Posterior cingulate gyrus (tissue), 11 donors: ENCODE data around the gene SDR42E1.
"Not testable (repeated sequence)": the region's sequence is repeated elsewhere in the genome, so short reads cannot be mapped to it uniquely, and the experiment has no call there.

Experiments used
- DNase-seq, 10 donors: peaks; one replicate each; pipeline versions ENCODE4 v3.0.0 to v3.0.0-alpha.2; 2020 to 2021; ENCODE audit warnings: mixed read lengths in 3 of 10
- intact Hi-C: fragments of 100-400 bp; cut with DNase I; formaldehyde crosslinking; loops from one replicate; pipeline ENCODE4 v1.15.1; 2023

SDR42E1 gene

GRCh38 chr16:82037666-82038065 lies 26.4 kb upstream of the SDR42E1 start:
- intact Hi-C loops: no loop called here
- no peak for DNase-seq

- DNase-seq: no peak
- intact Hi-C loops: no loop called here
Measured at GRCh38 chr16:82037251-82037650, 26.0 kb upstream of the SDR42E1 start.

DNA sequence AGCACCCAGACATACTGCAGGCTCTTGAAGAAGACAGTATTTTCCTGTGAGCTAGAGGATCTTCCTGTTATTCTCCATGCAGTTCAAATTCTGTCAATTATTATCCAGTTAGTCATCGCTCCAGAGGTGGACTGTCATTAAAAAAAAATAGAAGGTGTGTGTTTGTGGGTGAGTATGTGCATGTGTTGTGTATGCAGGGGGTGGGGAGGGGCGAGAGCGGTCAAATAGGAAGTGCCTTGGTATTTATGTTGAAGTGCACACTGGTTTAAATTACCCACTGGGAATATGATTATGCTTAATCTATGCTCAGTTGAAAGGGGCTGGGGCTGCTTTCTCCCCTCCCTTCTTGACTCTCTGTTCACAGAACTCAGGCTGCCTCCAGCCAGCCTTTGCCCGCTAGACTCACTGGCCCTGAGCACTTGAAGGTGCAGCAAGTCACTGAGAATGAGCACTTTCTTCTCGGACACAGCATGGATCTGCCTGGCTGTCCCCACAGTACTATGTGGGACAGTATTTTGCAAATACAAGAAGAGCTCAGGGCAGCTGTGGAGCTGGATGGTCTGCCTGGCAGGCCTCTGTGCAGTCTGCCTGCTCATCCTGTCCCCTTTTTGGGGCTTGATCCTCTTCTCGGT lies 23.8 kb upstream of the SDR42E1 start, which contains the start of gene HSD17B2:
Gene HSD17B2 (plus strand): TSS at position 273 of the 632 bp plus-strand sequence. CDS start 172 bp downstream, at position 445.
- DNase-seq: no peak
- intact Hi-C loops: no loop called here

DNA sequence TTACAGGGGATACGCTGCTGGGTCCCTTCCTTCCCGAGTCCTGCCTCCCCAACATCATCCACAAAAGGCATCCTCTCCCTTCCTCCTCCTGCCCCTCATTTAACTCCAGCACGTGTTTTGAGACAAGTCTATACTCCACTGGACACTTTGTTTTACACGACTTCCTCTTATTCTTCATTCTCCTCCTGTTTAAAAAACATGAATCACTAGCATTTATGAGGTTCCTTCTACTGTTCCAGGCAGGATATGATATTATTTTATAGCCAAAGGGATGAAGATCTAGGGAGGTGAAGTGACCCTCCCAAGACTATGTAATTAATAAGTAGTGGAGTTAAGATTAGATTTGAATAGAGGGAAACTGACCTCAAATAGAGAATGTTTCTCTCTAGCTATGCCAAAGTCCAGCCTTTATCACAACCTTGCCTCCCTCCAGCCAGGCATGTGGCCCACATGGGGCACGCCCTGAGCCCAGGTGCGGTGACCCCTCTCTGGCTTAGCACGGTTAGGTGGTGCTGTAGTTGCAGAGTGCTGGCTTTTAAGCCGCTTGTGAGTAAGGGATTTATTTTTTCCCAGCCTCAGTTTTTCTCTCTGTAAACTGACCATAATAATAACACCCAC lies 22.5 kb upstream of the SDR42E1 start:
- intact Hi-C loops: no loop called here
- no peak for DNase-seq

- intact Hi-C loops: no loop called here
- DNase-seq: no peak
Measured at GRCh38 chr16:82033006-82033405, 21.7 kb upstream of the SDR42E1 start.

GRCh38 chr16:82031116-82032084 lies 20.1 kb upstream of the SDR42E1 start:
- intact Hi-C loops: loop anchor here (1.0 kb wide), 1 partner anchor 199 kb away; no protein-coding TSS in a partner anchor
- DNase-seq: no peak

DNA sequence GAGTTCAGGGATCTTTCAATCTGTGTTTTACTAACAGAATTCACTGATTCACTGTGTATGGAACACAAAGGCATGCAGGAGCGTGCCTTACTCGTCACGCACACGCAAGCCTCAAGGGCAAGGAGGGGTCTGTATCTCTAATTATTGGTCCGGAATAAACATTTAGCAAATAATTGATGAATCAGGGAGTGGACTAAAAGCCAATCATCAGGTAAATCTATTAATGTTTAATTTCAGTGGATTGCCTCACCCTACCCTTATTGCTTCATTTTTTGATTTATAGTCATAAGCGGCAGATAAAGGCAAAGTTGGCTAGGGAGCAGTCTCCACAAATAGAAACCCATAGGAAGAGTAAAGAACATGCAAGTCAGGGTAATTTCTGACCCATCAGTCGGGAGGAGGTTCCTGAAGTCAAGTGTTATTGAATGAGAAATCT lies 16.4 kb upstream of the SDR42E1 start:
- intact Hi-C loops: no loop called here

DNA sequence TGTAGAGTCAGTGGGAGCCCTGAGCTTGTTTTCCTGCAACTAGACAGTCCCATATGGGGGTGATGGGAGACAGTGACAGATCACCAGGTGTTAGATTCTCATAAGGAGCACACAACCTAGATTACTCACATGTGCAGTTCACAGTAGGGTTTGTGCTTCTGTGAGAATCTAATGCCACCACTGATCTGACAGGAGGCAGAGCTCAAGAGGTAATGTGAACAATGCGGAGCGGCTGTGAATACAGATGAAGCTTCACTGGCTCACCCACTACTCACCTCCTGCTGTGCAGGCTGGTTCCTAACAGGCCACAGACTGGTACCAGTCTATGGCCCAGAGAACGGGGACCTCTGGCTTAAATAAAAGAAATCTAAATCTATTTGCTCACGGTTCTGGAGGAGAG lies 13.6 kb upstream of the SDR42E1 start:
- DNase-seq: no peak
- intact Hi-C loops: no loop called here

More for the DNA sequence above, 16.4 kb upstream of the SDR42E1 start:
- DNase-seq: no peak

DNA sequence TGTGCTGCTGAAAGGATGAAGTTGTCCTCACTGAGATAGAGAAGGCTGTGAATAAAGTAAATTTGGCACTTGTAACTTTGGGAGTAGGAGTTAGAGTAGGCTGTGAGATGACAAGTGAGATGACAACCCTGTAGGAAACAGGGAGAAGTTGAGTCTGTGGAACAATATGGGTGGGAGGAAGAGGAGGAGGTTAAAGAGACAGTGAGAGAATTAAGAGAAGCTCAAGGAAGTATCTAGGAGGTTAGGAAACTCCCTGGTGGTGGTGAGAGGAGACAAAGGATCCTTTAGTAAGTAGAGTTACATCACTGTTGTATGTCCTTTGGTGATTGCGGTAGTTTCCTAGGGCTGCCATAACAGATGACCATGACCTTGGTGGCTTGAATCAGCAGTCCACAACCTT lies 13.0 kb upstream of the SDR42E1 start:
- intact Hi-C loops: no loop called here
- DNase-seq: no peak

DNA sequence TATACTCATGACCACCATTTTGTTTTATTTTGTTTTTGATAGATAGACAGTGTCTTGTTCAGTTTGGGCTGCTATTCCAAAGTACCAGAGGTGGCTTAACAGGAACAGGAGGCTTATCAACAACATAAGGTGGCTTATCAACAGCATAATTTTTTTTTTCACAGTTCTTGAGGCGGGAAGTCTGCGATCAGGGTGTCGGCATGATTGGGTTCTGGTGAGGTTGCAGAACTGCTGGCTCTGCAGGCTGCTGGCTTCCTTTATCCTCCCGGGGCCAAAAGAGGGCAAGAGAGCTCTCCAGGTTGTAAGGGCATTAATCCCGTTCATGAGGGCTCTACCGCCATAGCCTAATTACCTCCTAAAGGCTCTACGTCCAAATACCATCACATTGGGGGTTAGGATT lies 11.9 kb upstream of the SDR42E1 start:
- DNase-seq: no peak
- intact Hi-C loops: no loop called here

GRCh38 chr16:82020051-82020450 lies 8.8 kb upstream of the SDR42E1 start:
- intact Hi-C loops: no loop called here
- DNase-seq: no peak

GRCh38 chr16:82019535-82019934 lies 8.3 kb upstream of the SDR42E1 start:
- intact Hi-C loops: no loop called here
- no peak for DNase-seq

- intact Hi-C loops: no loop called here
Measured at GRCh38 chr16:82017911-82018568, 6.8 kb upstream of the SDR42E1 start.

DNA sequence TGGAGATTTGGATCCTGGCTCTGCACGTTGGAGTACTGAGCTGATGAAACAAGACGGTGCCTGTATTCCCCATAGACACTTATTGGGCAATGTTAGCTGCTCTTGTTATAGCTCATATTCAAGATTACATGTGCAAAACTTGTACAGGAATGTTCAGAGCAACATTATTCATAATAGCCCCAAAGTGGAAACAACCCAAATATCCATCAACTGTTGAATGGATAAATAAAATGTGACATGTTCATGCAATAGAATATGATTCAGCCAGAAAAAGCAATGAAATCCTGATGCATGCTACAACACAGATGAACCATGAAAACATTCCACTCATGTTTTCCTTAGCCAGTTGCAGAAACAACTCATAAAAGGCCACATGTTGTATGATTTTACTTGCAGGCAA lies 5.7 kb upstream of the SDR42E1 start:
- intact Hi-C loops: no loop called here
- no peak for DNase-seq

More at GRCh38 chr16:82017911-82018568, 6.8 kb upstream of the SDR42E1 start:
- no peak for DNase-seq

DNA sequence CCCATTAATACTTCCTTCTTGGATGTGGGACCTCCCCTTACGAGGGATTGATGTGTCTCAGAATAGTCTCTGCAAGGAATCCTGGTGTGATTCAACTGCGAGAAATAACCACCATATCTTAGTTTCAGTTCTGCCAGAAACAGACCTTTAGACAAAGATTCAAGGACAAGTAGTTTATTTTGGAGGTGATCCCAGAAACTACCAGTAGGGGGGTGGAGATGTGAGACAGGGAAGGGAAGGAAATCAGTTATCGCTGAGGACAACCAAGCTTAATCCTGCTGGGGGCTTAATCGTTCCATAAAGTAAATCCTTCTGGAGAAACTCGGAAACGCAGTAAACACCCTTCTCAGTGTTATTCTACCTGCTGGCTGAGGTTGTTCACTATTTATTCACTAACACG lies 5.0 kb upstream of the SDR42E1 start:
- intact Hi-C loops: no loop called here
- DNase-seq: no peak

GRCh38 chr16:82013139-82013538 lies 1.9 kb upstream of the SDR42E1 start:
- intact Hi-C loops: no loop called here
- DNase-seq: no peak

DNA sequence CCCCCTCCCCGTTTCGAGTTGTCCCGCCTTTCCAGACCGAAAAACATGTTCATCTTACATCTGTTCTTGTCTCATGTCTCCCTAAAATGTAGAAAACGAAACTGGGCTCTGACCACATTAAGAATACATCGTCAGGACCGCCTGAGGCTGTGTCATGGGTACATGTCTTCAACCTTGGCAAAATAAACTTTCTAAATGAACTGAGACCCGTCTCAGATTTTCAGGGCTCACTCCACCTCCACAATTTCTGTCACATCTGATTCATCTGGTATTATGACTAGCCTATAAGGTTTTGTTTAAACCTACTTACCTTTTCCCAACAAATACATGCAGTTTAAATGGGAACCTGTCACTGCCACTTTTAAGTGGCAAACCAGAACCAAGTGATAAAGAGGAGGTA lies 621 bp downstream of the SDR42E1 start:
- no peak for DNase-seq
- intact Hi-C loops: no loop called here

DNA sequence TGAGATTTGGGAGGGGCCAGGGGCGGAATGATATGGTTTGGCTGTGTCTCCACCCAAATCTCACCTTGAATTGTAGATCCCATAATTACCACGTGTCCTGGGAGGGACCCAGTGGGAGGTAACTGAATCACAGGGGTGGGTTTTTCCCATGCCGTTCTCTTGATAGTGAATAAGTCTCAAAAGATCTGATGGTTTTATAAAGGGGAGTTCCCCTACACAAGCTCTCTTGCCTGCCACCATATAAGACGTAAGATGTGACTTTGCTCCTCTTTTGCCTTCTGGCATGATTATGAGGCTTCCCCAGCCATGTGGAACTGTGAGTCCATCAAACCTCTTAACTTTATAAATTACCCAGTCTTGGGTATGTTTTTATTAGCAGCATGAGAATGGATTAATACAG lies 1.5 kb downstream of the SDR42E1 start:
- DNase-seq, intact Hi-C loops: not testable (repeated sequence)

- intact Hi-C loops: no loop called here
Measured at GRCh38 chr16:82008957-82009592, 2.2 kb downstream of the SDR42E1 start.

GRCh38 chr16:82007189-82007588 lies 4.1 kb downstream of the SDR42E1 start:
- DNase-seq: no peak
- intact Hi-C loops: no loop called here

More at GRCh38 chr16:82008957-82009592, 2.2 kb downstream of the SDR42E1 start:
- DNase-seq: no peak
